Liver (tissue), 9 donors: ENCODE results near the gene MAP2K3. TPM values are rescaled to one million over a fixed set of nuclear protein-coding genes. Genes with fewer than 3 reads are reported as not detected.

Experiments used
- DNase-seq: peaks from one replicate; pipeline ENCODE4 v3.0.0-alpha.2; 2017; ENCODE audit warnings: low spot score
- H3K27ac ChIP-seq, 2 donors: one replicate each; pipeline ENCODE4 v1.7.0; 2013; ENCODE audit warnings: inconsistent platforms in 2 of 2, low read length in 2 of 2, control low read depth in 1 of 2, low read depth in 1 of 2, mild to moderate bottlenecking in 1 of 2
- H3K27me3 ChIP-seq, 4 donors: one replicate each; pipeline versions ENCODE4 v1.6.1 to v1.7.0; 2013; ENCODE audit warnings: low read length in 3 of 4, inconsistent platforms in 1 of 4, mild to moderate bottlenecking in 1 of 4, moderate library complexity in 1 of 4; ENCODE audit not compliant: control insufficient read depth in 4 of 4, insufficient read depth in 4 of 4
- H3K36me3 ChIP-seq, 4 donors: one replicate each; pipeline versions ENCODE4 v1.6.1 to v1.7.0; 2013; ENCODE audit warnings: low read length in 3 of 4, mild to moderate bottlenecking in 3 of 4, low read depth in 1 of 4, moderate library complexity in 1 of 4; ENCODE audit not compliant: control insufficient read depth in 4 of 4, insufficient read depth in 3 of 4
- H3K4me1 ChIP-seq, 4 donors: one replicate each; pipeline versions ENCODE4 v1.6.1 to v1.7.0; 2013; ENCODE audit warnings: low read length in 3 of 4, mild to moderate bottlenecking in 3 of 4, moderate library complexity in 1 of 4; ENCODE audit not compliant: control insufficient read depth in 4 of 4, insufficient read depth in 4 of 4
- H3K4me3 ChIP-seq, 3 donors: one replicate each; pipeline versions ENCODE4 v1.6.1 to v1.7.0; 2013; ENCODE audit warnings: low read length in 3 of 3, control low read depth in 1 of 3, low read depth in 1 of 3, mild to moderate bottlenecking in 1 of 3
- H3K9ac ChIP-seq, 2 donors: one replicate each; pipeline ENCODE4 v1.7.0; 2013; ENCODE audit warnings: low read length in 2 of 2, mild to moderate bottlenecking in 2 of 2, moderate library complexity in 2 of 2, control low read depth in 1 of 2, low read depth in 1 of 2
- H3K9me3 ChIP-seq, 4 donors: one replicate each; pipeline versions ENCODE4 v1.6.1 to v1.7.0; 2013; ENCODE audit warnings: low read length in 3 of 4; ENCODE audit not compliant: control insufficient read depth in 4 of 4
- ATF3 ChIP-seq: IDR thresholded peaks from 2 replicates; pipeline ENCODE4 v1.6.1; 2016; ENCODE audit warnings: antibody characterized with exemption
- CTCF ChIP-seq: fragments of 150-350 bp; IDR thresholded peaks from 2 replicates; pipeline ENCODE4 v1.5.1; 2017; ENCODE audit warnings: improper control_type of control experiment, low read depth, low read length; ENCODE audit not compliant: missing input control
- EGR1 ChIP-seq, 2 donors: IDR thresholded peaks; 2 replicates each; pipeline ENCODE4 v1.6.1; 2016 to 2018; ENCODE audit warnings: antibody characterized with exemption in 2 of 2, low read depth in 2 of 2
- FOXA1 ChIP-seq: IDR thresholded peaks from 2 replicates; pipeline ENCODE4 v1.6.1; 2016; ENCODE audit warnings: antibody characterized with exemption
- FOXA2 ChIP-seq: IDR thresholded peaks from 2 replicates; pipeline ENCODE4 v1.6.1; 2016; ENCODE audit warnings: antibody characterized with exemption
- GABPA ChIP-seq, 2 donors: IDR thresholded peaks in 1 of 2; conservative IDR thresholded peaks in 1 of 2; 2 replicates each; pipeline ENCODE4 v1.6.1; 2016; ENCODE audit warnings: antibody characterized with exemption in 2 of 2, mild to moderate bottlenecking in 1 of 2, moderate library complexity in 1 of 2
- HNF4A ChIP-seq, 2 donors: conservative IDR thresholded peaks; 2 replicates each; pipeline ENCODE4 v1.6.1; 2016; ENCODE audit warnings: antibody characterized with exemption in 2 of 2, mild to moderate bottlenecking in 2 of 2
- HNF4G ChIP-seq: IDR thresholded peaks from 2 replicates; pipeline ENCODE4 v1.6.1; 2016; ENCODE audit warnings: antibody characterized with exemption
- JUND ChIP-seq, 2 donors: IDR thresholded peaks; 2 replicates each; pipeline ENCODE4 v1.6.1; 2016; ENCODE audit warnings: antibody characterized with exemption in 2 of 2
- MAX ChIP-seq: IDR thresholded peaks from 2 replicates; pipeline ENCODE4 v1.6.1; 2016; ENCODE audit warnings: antibody characterized with exemption
- NR2F2 ChIP-seq: IDR thresholded peaks from 2 replicates; pipeline ENCODE4 v1.6.1; 2016; ENCODE audit warnings: antibody characterized with exemption
- RAD21 ChIP-seq, 2 donors: IDR thresholded peaks; 2 replicates each; pipeline ENCODE4 v1.6.1; 2016; ENCODE audit warnings: antibody characterized with exemption in 2 of 2, mild to moderate bottlenecking in 2 of 2
- REST ChIP-seq: IDR thresholded peaks from 2 replicates; pipeline ENCODE4 v1.6.1; 2016; ENCODE audit warnings: antibody characterized with exemption, mild to moderate bottlenecking
- RXRA ChIP-seq, 2 donors: IDR thresholded peaks; 2 replicates each; pipeline ENCODE4 v1.6.1; 2017 to 2018; ENCODE audit warnings: antibody characterized with exemption in 2 of 2, mild to moderate bottlenecking in 1 of 2
- SP1 ChIP-seq: IDR thresholded peaks from 2 replicates; pipeline ENCODE4 v1.6.1; 2018; ENCODE audit warnings: antibody characterized with exemption, mild to moderate bottlenecking
- TAF1 ChIP-seq: conservative IDR thresholded peaks from 2 replicates; pipeline ENCODE4 v1.6.1; 2016; ENCODE audit warnings: antibody characterized with exemption, mild to moderate bottlenecking
- YY1 ChIP-seq: IDR thresholded peaks from 2 replicates; pipeline ENCODE4 v1.6.1; 2016; ENCODE audit warnings: antibody characterized with exemption, mild to moderate bottlenecking
- ZBTB33 ChIP-seq: IDR thresholded peaks from 2 replicates; pipeline ENCODE4 v1.6.1; 2016; ENCODE audit warnings: antibody characterized with exemption
- WGBS: extraction: QIAGEN DNeasy Blood & Tissue Kit; methylation state at CpG from one replicate; pipeline ENCODE4 v1.1.7; 2013; 5-methylcytosine and 5-hydroxymethylcytosine counted together
- polyA plus RNA-seq, 2 donors: library from polyadenylated mRNA; stranded (reverse) in 1 of 2; unstranded in 1 of 2; fragments of 200-250 nt in 1 of 2; fragments of >200 nt in 1 of 2; fragmentation: Nextera tagmentation in 1 of 2; extraction: Ambion mirVana in 1 of 2; gene quantifications; one replicate each; pipeline versions ENCODE4 v1.2.1 to v1.2.3, GENCODE V29; 2013 to 2015
- total RNA-seq, 2 donors: library from RNA; depleted of rRNA; stranded (reverse); fragments of >200 nt; gene quantifications; one replicate each; pipeline ENCODE4 v1.2.3, GENCODE V29; 2014
- donor health status: healthy.
- donor health status: healthy.
- donor health status: healthy.
- donor health status: healthy.
- donor health status: healthy.

The MAP2K3 gene
- total and polyA plus RNA-seq, 4 donors = 21.6 to 88.4 (median 30.5) TPM

- no peaks in the 10 kb centered on the region for H3K9me3 ChIP-seq
- 74% methylated on average over 10 of the region's 10 CpGs for WGBS
- no peak for DNase-seq
- H3K27ac ChIP-seq = no peak overlapping the region
- no peaks in the 10 kb centered on the region for H3K27me3 ChIP-seq
- H3K4me1 ChIP-seq = peaks cover 0 to 14% (median 0%) of the 10 kb centered on the region in 4 donors
- no peak overlapping the region for H3K9ac ChIP-seq
- TF ChIP-seq YY1 = no peak
- no peak for TF ChIP-seq JUND (IDR thresholded peaks at IDR 0.05)
- no peak for TF ChIP-seq ZBTB33
- TF ChIP-seq EGR1 (IDR thresholded peaks at IDR 0.05; ENCODE audit: low read depth in 2 of 2) = no peak
- TF ChIP-seq MAX = no peak
- TF ChIP-seq FOXA2 = no peak
- TF ChIP-seq CTCF = no peak
- TF ChIP-seq RAD21 (IDR thresholded peaks at IDR 0.05) = no peak
- no peak for TF ChIP-seq REST
- TF ChIP-seq NR2F2 = no peak
- no peak for TF ChIP-seq RXRA (IDR thresholded peaks at IDR 0.05)
- no peak for TF ChIP-seq SP1
- TF ChIP-seq TAF1 = no peak
- no peak for TF ChIP-seq HNF4A (conservative IDR thresholded peaks at IDR 0.05)
- no peak for TF ChIP-seq FOXA1
- no peak for TF ChIP-seq GABPA (IDR thresholded peaks at IDR 0.05 in 1 of 2, conservative IDR thresholded peaks at IDR 0.05 in 1 of 2)
- TF ChIP-seq HNF4G = no peak
- TF ChIP-seq ATF3 = no peak
- H3K36me3 ChIP-seq = peaks cover under 1 to 37% (median 24%) of the 10 kb centered on the region in 4 donors
- no peak overlapping the region for H3K4me3 ChIP-seq
Observed at GRCh38 chr17:21297026-21297520, 12.6 kb downstream of the MAP2K3 start.
